Fibroblast of the conjunctiva (primary cell): ENCODE data around the gene PRDM8.

Source experiments
- DNase-seq: peaks from one replicate; pipeline ENCODE4 v3.0.0-alpha.2; 2010; ENCODE audit warnings: low read depth

The PRDM8 gene

GRCh38 chr4:80183250-80184052 lies 13.9 kb upstream of the PRDM8 start:
- no peak for DNase-seq

GRCh38 chr4:80184053-80184824 lies 13.1 kb upstream of the PRDM8 start:
- peak; percentile 70 for DNase-seq

GRCh38 chr4:80184825-80185756 lies 12.2 kb upstream of the PRDM8 start:
- DNase-seq = no peak

GRCh38 chr4:80185787-80186548 lies 11.3 kb upstream of the PRDM8 start:
- DNase-seq = no peak

- no peak for DNase-seq
These were observed 10.6 kb upstream of the PRDM8 start for GRCh38 chr4:80186676-80187075.

- DNase-seq = no peak
These were observed 9.6 kb upstream of the PRDM8 start for GRCh38 chr4:80187677-80188076.

GRCh38 chr4:80188457-80188800 lies 8.9 kb upstream of the PRDM8 start:
- no peak for DNase-seq

GRCh38 chr4:80188801-80189458 lies 8.4 kb upstream of the PRDM8 start:
- DNase-seq = no peak

GRCh38 chr4:80189581-80189955 lies 7.7 kb upstream of the PRDM8 start:
- DNase-seq = no peak

- DNase-seq = no peak
These were observed 7.2 kb upstream of the PRDM8 start for GRCh38 chr4:80189956-80190677.

GRCh38 chr4:80192252-80192866 lies 4.9 kb upstream of the PRDM8 start:
- DNase-seq = no peak

- no peak for DNase-seq
These were observed 4.4 kb upstream of the PRDM8 start for GRCh38 chr4:80192937-80193336.

GRCh38 chr4:80195441-80196140 lies 1.7 kb upstream of the PRDM8 start:
- DNase-seq = no peak

- no peak for DNase-seq
These were observed 913 bp upstream of the PRDM8 start for GRCh38 chr4:80196259-80196921.

GRCh38 chr4:80197601-80198440 lies 518 bp downstream of the PRDM8 start:
- no peak for DNase-seq

- no peak for DNase-seq
These were observed 1.1 kb downstream of the PRDM8 start for GRCh38 chr4:80198441-80198837.

GRCh38 chr4:80199004-80199560 lies 1.8 kb downstream of the PRDM8 start:
- DNase-seq = no peak

GRCh38 chr4:80199947-80200346 lies 2.6 kb downstream of the PRDM8 start:
- no peak for DNase-seq
